RWPE1 (cell line): Measurements from ENCODE around the gene ASCC1.
"Not testable (repeated sequence)": the region's sequence is repeated elsewhere in the genome, so short reads cannot be mapped to it uniquely, and the experiment has no call there.

Experiments
- CTCF ChIA-PET: fragments of 350-600 bp; sonication (Branson Sonifier 250); formaldehyde crosslinking; extraction: SDS; loops from one replicate; lab custom pipeline; 2021; lab: Yijun Ruan, JAX
- POLR2A ChIA-PET: fragments of 400-600 bp; formaldehyde crosslinking; extraction: SDS; loops from one replicate; lab custom pipeline; 2020; ENCODE audit warnings: antibody characterized with exemption; ENCODE audit not compliant: low non-redundant PET; lab: Yijun Ruan, JAX
- DNase-seq: peaks from one replicate; pipeline ENCODE4 v3.0.0; 2012; ENCODE audit warnings: low spot score
- H3K27ac ChIP-seq: fragments of 450-650 bp; 2 replicates; pipeline ENCODE4 v1.5.1; 2017
- TF ChIP-seq, protein P1 (sequence below): fragments of 450-650 bp; conservative IDR thresholded peaks from 2 replicates; pipeline ENCODE4 v1.5.1; 2017; ENCODE audit warnings: low read depth, mild to moderate bottlenecking

ASCC1 gene

GRCh38 chr10:72229261-72230251, 13.5 kb upstream of the ASCC1 start:
- no peak overlapping the region for H3K27ac ChIP-seq
- no peak for DNase-seq
- CTCF ChIA-PET = interaction anchor here (0.6 to 1.1 kb wide), 5 partner anchors 25 to 333 kb away, joined by 3 to 6 read pairs (median 3); no protein-coding TSS in a partner anchor
- POLR2A ChIA-PET = interaction anchor here (1.0 kb wide), 1 partner anchor 44 kb away, joined by 3 read pairs; no protein-coding TSS in a partner anchor
- TF ChIP-seq, protein P1, sequence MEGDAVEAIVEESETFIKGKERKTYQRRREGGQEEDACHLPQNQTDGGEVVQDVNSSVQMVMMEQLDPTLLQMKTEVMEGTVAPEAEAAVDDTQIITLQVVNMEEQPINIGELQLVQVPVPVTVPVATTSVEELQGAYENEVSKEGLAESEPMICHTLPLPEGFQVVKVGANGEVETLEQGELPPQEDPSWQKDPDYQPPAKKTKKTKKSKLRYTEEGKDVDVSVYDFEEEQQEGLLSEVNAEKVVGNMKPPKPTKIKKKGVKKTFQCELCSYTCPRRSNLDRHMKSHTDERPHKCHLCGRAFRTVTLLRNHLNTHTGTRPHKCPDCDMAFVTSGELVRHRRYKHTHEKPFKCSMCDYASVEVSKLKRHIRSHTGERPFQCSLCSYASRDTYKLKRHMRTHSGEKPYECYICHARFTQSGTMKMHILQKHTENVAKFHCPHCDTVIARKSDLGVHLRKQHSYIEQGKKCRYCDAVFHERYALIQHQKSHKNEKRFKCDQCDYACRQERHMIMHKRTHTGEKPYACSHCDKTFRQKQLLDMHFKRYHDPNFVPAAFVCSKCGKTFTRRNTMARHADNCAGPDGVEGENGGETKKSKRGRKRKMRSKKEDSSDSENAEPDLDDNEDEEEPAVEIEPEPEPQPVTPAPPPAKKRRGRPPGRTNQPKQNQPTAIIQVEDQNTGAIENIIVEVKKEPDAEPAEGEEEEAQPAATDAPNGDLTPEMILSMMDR = no peak

DNA sequence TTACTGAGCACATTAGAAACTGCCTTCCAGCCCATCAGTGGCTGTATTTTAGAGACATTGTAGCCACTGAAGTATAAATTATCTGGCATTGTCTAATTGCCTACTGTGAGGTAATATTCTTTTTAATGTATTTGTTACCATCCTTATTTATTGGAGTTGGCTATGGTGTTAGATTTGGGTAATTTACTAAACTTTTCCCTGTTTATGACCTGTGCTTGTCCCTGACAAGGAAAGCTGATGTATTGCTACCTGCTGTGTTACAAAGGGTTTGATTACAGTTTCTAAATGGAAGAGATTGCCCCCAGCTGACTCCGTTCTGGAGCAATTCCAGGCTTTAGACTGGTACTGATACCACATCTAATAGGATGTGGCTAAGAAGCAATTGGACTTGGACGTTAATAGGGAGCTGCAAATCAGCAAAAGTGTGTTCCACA, 12.3 kb upstream of the ASCC1 start:
- no peak for DNase-seq
- POLR2A ChIA-PET = interaction anchor here (1.0 kb wide), 1 partner anchor 45 kb away, joined by 3 read pairs; no protein-coding TSS in a partner anchor
- H3K27ac ChIP-seq = no peak overlapping the region
- CTCF ChIA-PET = interaction anchor here (0.7 to 1.1 kb wide), 2 partner anchors 96 to 332 kb away, joined by 3 to 6 read pairs; no protein-coding TSS in a partner anchor
- TF ChIP-seq, protein P1 = no peak

DNA sequence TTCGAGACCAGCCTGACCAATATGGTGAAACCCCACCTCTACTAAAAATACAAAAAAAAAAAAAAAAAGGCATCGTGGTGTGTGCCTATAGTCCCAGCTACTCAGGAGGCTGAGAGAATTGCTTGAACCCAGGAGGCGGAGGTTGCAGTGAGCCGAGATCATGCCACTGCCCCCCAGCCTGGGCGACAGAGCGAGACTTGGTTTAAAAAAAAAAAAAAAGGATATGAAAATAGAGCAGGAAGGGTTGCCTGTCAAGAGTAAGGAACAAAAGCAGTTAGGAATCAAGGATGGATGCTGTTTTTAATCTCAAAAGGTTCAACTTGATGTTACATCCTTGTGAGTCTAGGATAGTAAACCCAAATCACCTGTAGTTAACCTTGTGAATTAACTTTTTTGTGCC, 11.8 kb upstream of the ASCC1 start:
- peak overlapping the region; percentile 52 for H3K27ac ChIP-seq
- CTCF ChIA-PET = interaction anchor here (1.1 kb wide), 1 partner anchor 332 kb away, joined by 6 read pairs; no protein-coding TSS in a partner anchor

DNA sequence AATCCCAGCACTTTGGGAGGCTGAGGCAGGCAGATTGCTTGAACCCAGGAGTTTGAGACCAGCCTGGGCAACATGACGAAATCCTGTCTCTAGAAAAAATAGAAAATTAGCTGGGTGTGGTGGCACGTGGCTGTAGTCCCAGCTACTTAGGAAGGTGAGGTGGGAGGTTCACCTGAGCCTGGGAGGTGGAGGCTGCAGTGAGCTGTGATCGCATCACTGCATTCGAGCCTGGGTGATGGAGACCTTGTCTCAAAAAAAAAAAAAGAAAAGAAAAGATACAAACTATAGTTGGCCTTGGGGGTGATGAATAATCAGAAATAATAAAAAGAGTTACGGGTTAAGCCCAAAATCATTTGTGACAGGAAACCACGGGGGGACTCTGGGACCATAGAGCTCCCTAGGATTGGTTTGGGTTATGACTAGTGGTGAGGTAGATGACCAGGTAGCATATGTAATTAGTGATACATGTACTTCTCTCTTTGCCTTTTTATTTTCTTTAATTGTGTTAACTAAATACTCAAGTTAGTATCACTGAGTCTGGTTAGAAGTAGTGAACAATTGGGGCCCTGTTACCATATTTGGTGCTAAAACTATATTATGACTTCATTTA, 10.4 kb upstream of the ASCC1 start:
- ChIA-PET CTCF (interaction anchor here (0.6 to 0.7 kb wide), 3 partner anchors 12 to 42 kb away, joined by 3 to 4 read pairs (median 3); no protein-coding TSS in a partner anchor), POLR2A (interaction anchor here (0.8 kb wide), 1 partner anchor 96 kb away, joined by 4 read pairs; no protein-coding TSS in a partner anchor)
- no peak for DNase-seq
- peak overlapping the region; percentile 60 for H3K27ac ChIP-seq
- TF ChIP-seq, protein P1 = no peak

More for the DNA sequence above, 11.8 kb upstream of the ASCC1 start:
- POLR2A ChIA-PET = interaction anchor here (0.6 kb wide), 1 partner anchor 8 kb away, joined by 4 read pairs; no protein-coding TSS in a partner anchor
- no peak for DNase-seq
- TF ChIP-seq, protein P1 = no peak

GRCh38 chr10:72224191-72224590, 8.1 kb upstream of the ASCC1 start:
- POLR2A ChIA-PET = interaction anchor here (0.7 to 1.3 kb wide), 2 partner anchors 49 to 179 kb away, joined by 3 to 5 read pairs; partner anchors contain the start of gene DDIT4
- CTCF ChIA-PET = interaction anchor here (0.6 to 2.6 kb wide), 4 partner anchors 20 to 176 kb away, joined by 3 to 16 read pairs (median 4); no protein-coding TSS in a partner anchor
- H3K27ac ChIP-seq = peak overlapping the region; percentile 60

GRCh38 chr10:72223743-72224101, 7.6 kb upstream of the ASCC1 start:
- no peak for DNase-seq
- CTCF ChIA-PET = interaction anchor here (0.6 to 2.6 kb wide), 4 partner anchors 20 to 175 kb away, joined by 3 to 16 read pairs (median 4); no protein-coding TSS in a partner anchor
- POLR2A ChIA-PET = interaction anchor here (0.7 to 1.3 kb wide), 2 partner anchors 50 to 178 kb away, joined by 3 to 5 read pairs; partner anchors contain the start of gene DDIT4
- H3K27ac ChIP-seq = no peak overlapping the region
- TF ChIP-seq, protein P1 = no peak

More at GRCh38 chr10:72224191-72224590, 8.1 kb upstream of the ASCC1 start:
- DNase-seq = not testable (repeated sequence)
